Measurements from ENCODE around the gene WIPF3. TPM values are rescaled to one million over a fixed set of nuclear protein-coding genes. Genes with fewer than 3 reads are reported as not detected.
"Not testable (repeated sequence)": the region's sequence is repeated elsewhere in the genome, so short reads cannot be mapped to it uniquely, and the experiment has no call there.

The WIPF3 gene
- total and polyA plus RNA-seq, 8 donors, result 0.50 to 1.7 (median 1.0) TPM; not detected in 1

GRCh38 chr7:29889288-29889687, 83.0 kb downstream of the WIPF3 start:
- TF ChIP-seq CTCF (IDR thresholded peaks at IDR 0.05), result no peak
- DNase-seq, result no peak
- Histone ChIP-seq H3K4me3 (no peak overlapping the region), H3K9me3 (no peaks in the 10 kb centered on the region), H3K4me1 (no peaks in the 10 kb centered on the region), H3K27ac (no peak overlapping the region), H3K36me3 (no peaks in the 10 kb centered on the region), H3K27me3 (peaks cover 0 to 7% of the 10 kb centered on the region in 2 donors)
- no peak for ATAC-seq
- intact Hi-C loops (cut with DNase I), result no loop called here

GRCh38 chr7:29890251-29890650, 83.9 kb downstream of the WIPF3 start:
- Histone ChIP-seq H3K4me1 (no peaks in the 10 kb centered on the region), H3K27me3 (no peaks in the 10 kb centered on the region), H3K9me3 (no peaks in the 10 kb centered on the region), H3K4me3 (no peak overlapping the region), H3K27ac (no peak overlapping the region), H3K36me3 (no peaks in the 10 kb centered on the region)
- no peak for DNase-seq
- ATAC-seq, result no peak
- TF ChIP-seq CTCF (IDR thresholded peaks at IDR 0.05), result no peak
- intact Hi-C loops (cut with DNase I), result no loop called here

- H3K27me3 ChIP-seq; H3K27ac ChIP-seq; ATAC-seq; intact Hi-C loops (cut with DNase I); H3K4me1 ChIP-seq; DNase-seq; H3K9me3 ChIP-seq; H3K36me3 ChIP-seq; H3K4me3 ChIP-seq: not testable (repeated sequence)
Observed at GRCh38 chr7:29890786-29891185, 84.5 kb downstream of the WIPF3 start.

- H3K4me1 ChIP-seq, result no peaks in the 10 kb centered on the region
- ATAC-seq (no peak), DNase-seq (no peak)
- H3K4me3 ChIP-seq, result no peak overlapping the region
- no peaks in the 10 kb centered on the region for H3K36me3 ChIP-seq
- TF ChIP-seq CTCF (IDR thresholded peaks at IDR 0.05), result no peak
- intact Hi-C loops (cut with DNase I), result no loop called here
- H3K27ac ChIP-seq, result no peak overlapping the region
- H3K27me3 ChIP-seq, result no peaks in the 10 kb centered on the region
- no peaks in the 10 kb centered on the region for H3K9me3 ChIP-seq
Observed at GRCh38 chr7:29891766-29892165, 85.5 kb downstream of the WIPF3 start.

GRCh38 chr7:29892231-29892630, 85.9 kb downstream of the WIPF3 start:
- intact Hi-C loops (cut with DNase I), result no loop called here
- Histone ChIP-seq H3K36me3 (no peaks in the 10 kb centered on the region), H3K27ac (no peak overlapping the region), H3K9me3 (no peaks in the 10 kb centered on the region), H3K4me1 (no peaks in the 10 kb centered on the region), H3K27me3 (no peaks in the 10 kb centered on the region), H3K4me3 (no peak overlapping the region)
- DNase-seq (no peak), ATAC-seq (no peak)
- no peak for TF ChIP-seq CTCF (IDR thresholded peaks at IDR 0.05)

- no peak for DNase-seq
- no peaks in the 10 kb centered on the region for H3K36me3 ChIP-seq
- H3K27ac ChIP-seq, result no peak overlapping the region
- no peaks in the 10 kb centered on the region for H3K4me1 ChIP-seq
- H3K27me3 ChIP-seq, result no peaks in the 10 kb centered on the region
- H3K4me3 ChIP-seq, result no peak overlapping the region
- TF ChIP-seq CTCF (IDR thresholded peaks at IDR 0.05), result no peak
- H3K9me3 ChIP-seq, result no peaks in the 10 kb centered on the region
- no peak for ATAC-seq
- intact Hi-C loops (cut with DNase I), result no loop called here
Observed at GRCh38 chr7:29893351-29893965, 87.2 kb downstream of the WIPF3 start.
